ENCODE results near the gene PRXL2B.

- no peak for TF ChIP-seq CTCF (conservative IDR thresholded peaks at IDR 0.05 in 1 of 2, IDR thresholded peaks at IDR 0.05 in 1 of 2; ENCODE audit: extremely low read depth in 1 of 2, insufficient read depth in 1 of 2, low read depth in 1 of 2, low read length in 2 of 2)
- no peak for TF ChIP-seq EZH2 (IDR thresholded peaks at IDR 0.05; ENCODE audit: borderline replicate concordance, low read length)
These were observed 44.8 kb downstream of the PRXL2B start for GRCh38 chr1:2631136-2632050.

All from mammary epithelial cell (primary cell).